ENCODE results near the gene COPG2. TPM values are rescaled to one million over a fixed set of nuclear protein-coding genes. Genes with fewer than 3 reads are reported as not detected.

The COPG2 gene
- total RNA-seq, 1 experiment from 2014 or later = 25.5 TPM

DNA sequence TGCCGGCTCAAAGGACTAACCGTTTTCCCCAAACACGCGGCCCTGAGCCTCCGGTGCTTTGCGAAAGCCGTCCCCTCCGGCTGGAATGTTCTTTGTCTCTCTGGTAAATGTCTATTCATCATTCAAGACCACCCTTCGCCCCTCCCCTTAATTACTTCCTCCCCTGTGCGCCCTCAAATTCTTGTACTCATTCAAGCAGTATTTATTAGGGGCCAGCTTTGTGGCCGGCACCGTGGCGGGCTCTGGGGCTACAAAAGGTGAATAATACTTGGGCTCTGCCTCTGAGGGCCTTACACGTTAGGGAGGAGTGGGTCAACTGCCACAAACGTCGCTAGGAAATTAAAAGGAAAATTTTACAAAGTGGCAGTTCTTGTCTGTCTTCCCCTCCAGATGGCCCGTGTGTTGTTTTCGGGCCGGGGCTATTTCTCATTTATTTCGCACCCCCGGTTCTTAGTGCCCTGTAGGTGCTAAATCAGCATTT is 178.2 kb downstream of the COPG2 start:
- no peak overlapping the region for H3K27ac ChIP-seq

DNA sequence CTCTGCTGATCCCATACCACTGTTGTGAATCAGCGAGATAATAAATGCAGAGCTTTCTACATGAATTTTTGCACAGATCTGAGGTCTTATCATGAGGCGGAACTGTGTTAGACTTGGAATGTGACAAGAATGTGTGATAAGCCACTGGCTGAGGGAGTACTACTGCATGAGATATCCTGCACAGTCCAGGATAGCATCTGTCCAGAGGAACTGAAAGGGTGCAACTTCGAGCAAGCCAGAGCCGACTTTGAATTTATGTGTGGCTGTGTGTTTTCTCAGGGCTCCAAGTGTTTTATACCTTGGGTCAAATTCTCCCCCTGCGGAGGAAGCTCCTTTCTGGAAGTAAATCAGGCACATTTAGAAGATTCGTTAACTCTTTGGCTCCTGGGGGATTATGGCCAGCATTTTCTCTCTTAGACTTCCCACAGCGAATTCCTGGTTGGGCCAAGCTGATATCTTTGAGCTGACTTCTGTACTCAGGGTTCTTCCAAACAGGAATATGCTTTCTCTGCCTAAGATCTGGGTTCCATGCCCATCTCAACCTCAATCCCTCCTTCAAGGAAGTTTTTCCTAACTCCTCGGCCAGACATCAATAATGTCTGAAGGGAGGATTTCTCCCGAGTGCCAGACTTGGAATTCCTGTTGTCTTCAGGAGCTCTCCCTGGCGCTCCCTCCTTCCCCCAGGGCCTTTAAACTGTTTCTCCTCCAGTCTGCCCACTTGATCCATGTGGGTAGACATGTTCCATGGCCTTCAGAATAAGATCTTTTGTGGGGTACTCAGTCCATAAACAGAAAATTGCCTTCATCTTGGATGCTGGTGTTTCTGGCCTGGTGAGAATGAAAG is 179.2 kb downstream of the COPG2 start:
- Histone ChIP-seq H3K4me3 (no peak overlapping the region), H2AFZ (no peak overlapping the region), H3K9me2 (ENCODE audit: insufficient read depth) (no peaks in the 10 kb centered on the region), H3K36me3 (ENCODE audit: low read depth) (no peaks in the 10 kb centered on the region), H3F3A (ENCODE audit: insufficient read depth, low read depth) (peaks cover 3% of the 10 kb centered on the region; the same call in 1 of the 2 replicates), H3K4me1 (replicated peaks; ENCODE audit: insufficient read depth) (peaks cover 10% of the 10 kb centered on the region; the same call in 1 of the 2 replicates), H4K20me1 (ENCODE audit: insufficient read depth) (no peaks in the 10 kb centered on the region), H3K27ac (no peak overlapping the region), H3K79me2 (ENCODE audit: low read depth) (peaks cover 37% of the 10 kb centered on the region), H3K9me3 (ENCODE audit: insufficient read depth, low read depth) (no peaks in the 10 kb centered on the region), H3K4me2 (peak overlapping the region; percentile 3; the same call in 1 of the 2 replicates), H3K27me3 (ENCODE audit: insufficient read depth, low read depth) (no peaks in the 10 kb centered on the region)
- ChIA-PET CTCF (interaction anchor here (0.6 kb wide), 1 partner anchor 202 kb away, joined by 3 read pairs; no protein-coding TSS in a partner anchor), POLR2A (ENCODE audit: unreplicated experiment) (interaction anchor here (0.5 to 0.9 kb wide), 5 partner anchors 20 to 284 kb away, joined by 4 to 7 read pairs (median 4); partner anchors contain the start of gene TMEM209)
- no peak for TF ChIP-seq EZH2 (IDR thresholded peaks at IDR 0.05; ENCODE audit: low read depth)
- TF ChIP-seq, protein P1, sequence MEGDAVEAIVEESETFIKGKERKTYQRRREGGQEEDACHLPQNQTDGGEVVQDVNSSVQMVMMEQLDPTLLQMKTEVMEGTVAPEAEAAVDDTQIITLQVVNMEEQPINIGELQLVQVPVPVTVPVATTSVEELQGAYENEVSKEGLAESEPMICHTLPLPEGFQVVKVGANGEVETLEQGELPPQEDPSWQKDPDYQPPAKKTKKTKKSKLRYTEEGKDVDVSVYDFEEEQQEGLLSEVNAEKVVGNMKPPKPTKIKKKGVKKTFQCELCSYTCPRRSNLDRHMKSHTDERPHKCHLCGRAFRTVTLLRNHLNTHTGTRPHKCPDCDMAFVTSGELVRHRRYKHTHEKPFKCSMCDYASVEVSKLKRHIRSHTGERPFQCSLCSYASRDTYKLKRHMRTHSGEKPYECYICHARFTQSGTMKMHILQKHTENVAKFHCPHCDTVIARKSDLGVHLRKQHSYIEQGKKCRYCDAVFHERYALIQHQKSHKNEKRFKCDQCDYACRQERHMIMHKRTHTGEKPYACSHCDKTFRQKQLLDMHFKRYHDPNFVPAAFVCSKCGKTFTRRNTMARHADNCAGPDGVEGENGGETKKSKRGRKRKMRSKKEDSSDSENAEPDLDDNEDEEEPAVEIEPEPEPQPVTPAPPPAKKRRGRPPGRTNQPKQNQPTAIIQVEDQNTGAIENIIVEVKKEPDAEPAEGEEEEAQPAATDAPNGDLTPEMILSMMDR (conservative IDR thresholded peaks at IDR 0.05) = no peak
- intact Hi-C loops (cut with micrococcal nuclease; ENCODE audit: unreplicated experiment) = loop anchor here (1.0 to 5.0 kb wide), 4 partner anchors 133 to 417 kb away; partner anchors contain the start of genes CPA4, KLHDC10 and TMEM209
- BruUV-seq (replicated peaks) = no TSS peak
- DNase-seq = peak; percentile 53 to 76

More for the DNA sequence above, 178.2 kb downstream of the COPG2 start:
- no peak overlapping the region for H3K4me3 ChIP-seq
- no peaks in the 10 kb centered on the region for H3K36me3 ChIP-seq (ENCODE audit: low read depth)
- TF ChIP-seq, protein P1 (conservative IDR thresholded peaks at IDR 0.05) = no peak
- TF ChIP-seq EZH2 (IDR thresholded peaks at IDR 0.05; ENCODE audit: low read depth) = no peak
- H3K9me3 ChIP-seq (ENCODE audit: insufficient read depth, low read depth) = no peaks in the 10 kb centered on the region
- ChIA-PET POLR2A (ENCODE audit: unreplicated experiment) (no interaction called here), CTCF (no interaction called here)
- no peak overlapping the region for H2AFZ ChIP-seq
- intact Hi-C loops (cut with micrococcal nuclease; ENCODE audit: unreplicated experiment) = no loop called here
- H3F3A ChIP-seq (ENCODE audit: insufficient read depth, low read depth) = peaks cover 3% of the 10 kb centered on the region; the same call in 1 of the 2 replicates
- no peak for DNase-seq
- BruUV-seq (replicated peaks) = no TSS peak
- H3K27me3 ChIP-seq (ENCODE audit: insufficient read depth, low read depth) = no peaks in the 10 kb centered on the region
- H4K20me1 ChIP-seq (ENCODE audit: insufficient read depth) = no peaks in the 10 kb centered on the region
- no peaks in the 10 kb centered on the region for H3K9me2 ChIP-seq (ENCODE audit: insufficient read depth)
- peaks cover 10% of the 10 kb centered on the region; the same call in 1 of the 2 replicates for H3K4me1 ChIP-seq (replicated peaks; ENCODE audit: insufficient read depth)
- H3K79me2 ChIP-seq (ENCODE audit: low read depth) = peaks cover 37% of the 10 kb centered on the region
- H3K4me2 ChIP-seq = no peak overlapping the region

DNA sequence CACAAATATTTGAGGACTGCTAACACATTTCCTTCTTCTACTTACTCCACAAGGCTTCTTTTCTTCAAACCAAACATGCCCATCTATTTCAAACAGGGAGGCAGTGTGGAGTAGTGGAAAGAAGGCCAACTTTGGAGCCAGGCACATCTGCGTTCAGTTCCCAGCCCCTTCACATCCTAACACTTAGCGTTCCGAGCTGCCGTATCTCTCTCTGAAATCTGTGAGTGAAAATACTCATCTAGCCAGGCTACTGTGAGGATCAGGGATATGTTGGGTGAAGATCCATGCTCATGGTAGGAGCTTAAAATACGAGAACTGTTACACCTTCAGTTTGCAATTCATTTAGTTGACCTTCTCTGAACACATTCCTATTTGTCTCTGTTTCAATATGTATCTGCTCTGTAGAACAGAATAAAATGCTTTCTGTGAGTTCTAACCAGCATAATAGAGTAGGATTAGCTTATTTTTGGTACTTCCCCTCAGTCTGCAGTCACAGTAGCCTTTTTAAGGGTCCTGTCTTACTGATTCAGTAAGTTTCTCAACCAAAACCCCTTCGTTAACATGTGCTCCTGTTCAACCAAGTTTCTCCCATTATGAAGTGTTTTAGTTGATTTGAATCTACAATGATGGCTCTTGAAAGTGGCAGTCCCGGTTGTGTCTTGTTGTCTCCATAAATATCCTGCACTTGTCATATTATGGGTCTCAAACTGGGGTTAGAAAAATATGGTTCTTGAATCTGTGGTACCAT is 180.0 kb downstream of the COPG2 start:
- BruUV-seq (replicated peaks) = no TSS peak
- H3F3A ChIP-seq (ENCODE audit: insufficient read depth, low read depth) = peaks cover 3% of the 10 kb centered on the region; the same call in 1 of the 2 replicates
- POLR2A ChIA-PET (ENCODE audit: unreplicated experiment) = interaction anchor here (0.5 to 0.9 kb wide), 6 partner anchors 21 to 620 kb away, joined by 3 to 7 read pairs (median 4); partner anchors contain the start of gene TMEM209

More for the DNA sequence above, 180.0 kb downstream of the COPG2 start:
- Histone ChIP-seq H2AFZ (no peak overlapping the region), H4K20me1 (ENCODE audit: insufficient read depth) (no peaks in the 10 kb centered on the region), H3K9me3 (ENCODE audit: insufficient read depth, low read depth) (no peaks in the 10 kb centered on the region), H3K4me1 (replicated peaks; ENCODE audit: insufficient read depth) (peaks cover 10% of the 10 kb centered on the region; the same call in 1 of the 2 replicates), H3K79me2 (ENCODE audit: low read depth) (peaks cover 37% of the 10 kb centered on the region), H3K9me2 (ENCODE audit: insufficient read depth) (no peaks in the 10 kb centered on the region), H3K4me3 (no peak overlapping the region), H3K36me3 (ENCODE audit: low read depth) (no peaks in the 10 kb centered on the region), H3K4me2 (peak overlapping the region; percentile 3; the same call in 1 of the 2 replicates), H3K27me3 (ENCODE audit: insufficient read depth, low read depth) (no peaks in the 10 kb centered on the region), H3K27ac (peak overlapping the region; percentile 13; the same call in 1 of the 2 replicates)
- intact Hi-C loops (cut with micrococcal nuclease; ENCODE audit: unreplicated experiment) = loop anchor here (1.0 to 5.0 kb wide), 4 partner anchors 132 to 416 kb away; partner anchors contain the start of genes CPA4, KLHDC10 and TMEM209
- TF ChIP-seq, protein P1 (conservative IDR thresholded peaks at IDR 0.05) = no peak
- no peak for TF ChIP-seq EZH2 (IDR thresholded peaks at IDR 0.05; ENCODE audit: low read depth)
- CTCF ChIA-PET = interaction anchor here (0.6 kb wide), 1 partner anchor 202 kb away, joined by 3 read pairs; no protein-coding TSS in a partner anchor
- DNase-seq = no peak

Data from PC-9 (cell line).